Thymus (tissue), 11 donors: ENCODE results near the gene SERPINB4. TPM values are rescaled to one million over a fixed set of nuclear protein-coding genes. Genes with fewer than 3 reads are reported as not detected.

Experiments used
- DNase-seq, 9 donors: peaks; one replicate each; pipeline ENCODE4 v3.0.0-alpha.2; 2013; ENCODE audit warnings: low spot score in 9 of 9, low read depth in 6 of 9, missing footprints in 1 of 9
- H3K27ac ChIP-seq, 2 donors: one replicate each; pipeline ENCODE4 v1.5.1; 2013; ENCODE audit warnings: control low read depth in 1 of 2, low read depth in 1 of 2, low read length in 1 of 2, mild to moderate bottlenecking in 1 of 2, moderate library complexity in 1 of 2
- H3K27me3 ChIP-seq, 2 donors: one replicate each; pipeline ENCODE4 v1.5.1; 2013; ENCODE audit warnings: low read length in 1 of 2; ENCODE audit not compliant: control insufficient read depth in 2 of 2, insufficient read depth in 1 of 2
- H3K36me3 ChIP-seq, 2 donors: one replicate each; pipeline ENCODE4 v1.5.1; 2013; ENCODE audit warnings: low read length in 1 of 2, mild to moderate bottlenecking in 1 of 2, moderate library complexity in 1 of 2; ENCODE audit not compliant: control insufficient read depth in 2 of 2, insufficient read depth in 2 of 2
- H3K4me1 ChIP-seq, 2 donors: one replicate each; pipeline ENCODE4 v1.5.1; 2013; ENCODE audit warnings: low read length in 2 of 2; ENCODE audit not compliant: control insufficient read depth in 2 of 2, insufficient read depth in 2 of 2
- H3K4me3 ChIP-seq, 2 donors: one replicate each; pipeline ENCODE4 v1.5.1; 2013; ENCODE audit warnings: low read length in 2 of 2, control low read depth in 1 of 2, mild to moderate bottlenecking in 1 of 2
- H3K9me3 ChIP-seq, 2 donors: one replicate each; pipeline ENCODE4 v1.5.1; 2013; ENCODE audit warnings: low read length in 1 of 2, mild to moderate bottlenecking in 1 of 2; ENCODE audit not compliant: control insufficient read depth in 2 of 2, insufficient read depth in 1 of 2
- WGBS: extraction: QIAGEN DNeasy Blood & Tissue Kit; methylation state at CpG from one replicate; pipeline ENCODE4 v1.1.7; 2013; 5-methylcytosine and 5-hydroxymethylcytosine counted together
- polyA plus RNA-seq: library from polyadenylated mRNA; stranded (reverse); fragments of 200-250 nt; gene quantifications from one replicate; pipeline ENCODE4 v1.2.3, GENCODE V29; 2013
- total RNA-seq: library from RNA; stranded (reverse); fragments of 120-200 nt; gene quantifications from one replicate; pipeline ENCODE4 v1.2.4, GENCODE V29; 2013
- donor health status: healthy.

The SERPINB4 gene
- total and polyA plus RNA-seq, 2 donors, result 2.5 to 48.3 TPM

GRCh38 chr18:63590373-63590772, 53.7 kb downstream of the SERPINB4 start:
- H3K4me3 ChIP-seq, result no peak overlapping the region
- no peaks in the 10 kb centered on the region for H3K27me3 ChIP-seq
- no peaks in the 10 kb centered on the region for H3K36me3 ChIP-seq
- WGBS, result 80% methylated on average over 2 of the region's 2 CpGs
- no peaks in the 10 kb centered on the region for H3K4me1 ChIP-seq
- no peaks in the 10 kb centered on the region for H3K9me3 ChIP-seq
- DNase-seq, result no peak
- H3K27ac ChIP-seq, result no peak overlapping the region

GRCh38 chr18:63588909-63589308, 55.1 kb downstream of the SERPINB4 start:
- no peak for DNase-seq
- Histone ChIP-seq H3K4me1 (no peaks in the 10 kb centered on the region), H3K9me3 (no peaks in the 10 kb centered on the region), H3K27ac (no peak overlapping the region), H3K4me3 (no peak overlapping the region), H3K27me3 (no peaks in the 10 kb centered on the region), H3K36me3 (no peaks in the 10 kb centered on the region)
- 84% methylated on average over 5 of the region's 5 CpGs for WGBS

Other genes with a start within 250 kb of the SERPINB4 start
- gene VPS4B, start 221.8 kb downstream of the SERPINB4 start, total RNA-seq, result 40.5 TPM
- 25.5 TPM for gene VPS4B, start 221.8 kb downstream of the SERPINB4 start, polyA plus RNA-seq
- gene SERPINB5, start 167.3 kb downstream of the SERPINB4 start, total RNA-seq, result 6.1 TPM
- 21.9 TPM for gene SERPINB5, start 167.3 kb downstream of the SERPINB4 start, polyA plus RNA-seq
- gene SERPINB12, start 101.9 kb downstream of the SERPINB4 start, total RNA-seq, result 2.6 TPM
- 4.0 TPM for gene SERPINB12, start 101.9 kb downstream of the SERPINB4 start, polyA plus RNA-seq
- 0.99 TPM for gene SERPINB13, start 56.9 kb downstream of the SERPINB4 start, total RNA-seq
- 9.8 TPM for gene SERPINB13, start 56.9 kb downstream of the SERPINB4 start, polyA plus RNA-seq
- 2.6 TPM for gene SERPINB3, start 17.6 kb upstream of the SERPINB4 start, total RNA-seq
- gene SERPINB3, start 17.6 kb upstream of the SERPINB4 start, polyA plus RNA-seq, result 47.5 TPM
- not detected for gene SERPINB11, start 58.7 kb upstream of the SERPINB4 start, total RNA-seq
- gene SERPINB11, start 58.7 kb upstream of the SERPINB4 start, polyA plus RNA-seq, result 0.23 TPM
- gene SERPINB7, start 131.2 kb upstream of the SERPINB4 start, total RNA-seq, result 1.4 TPM
- gene SERPINB7, start 131.2 kb upstream of the SERPINB4 start, polyA plus RNA-seq, result 28.9 TPM
- gene SERPINB2, start 243.4 kb upstream of the SERPINB4 start, total RNA-seq, result 2.5 TPM
- gene SERPINB2, start 243.4 kb upstream of the SERPINB4 start, polyA plus RNA-seq, result 11.3 TPM